Glutamatergic neuron (in vitro differentiated cells): Measurements from ENCODE around the gene VKORC1. TPM values are rescaled to one million over a fixed set of nuclear protein-coding genes. Genes with fewer than 3 reads are reported as not detected.
A peak's percentile ranks its signal among the peaks of the same experiment; 100 is the strongest.

Experiments used
- DNase-seq: peaks from one replicate; pipeline ENCODE4 v3.0.0; 2022
- H3K27ac Mint-ChIP-seq: one replicate; pipeline ENCODE4 v1.8.0; 2020; ENCODE audit warnings: mild to moderate bottlenecking, mixed read lengths, inconsistent platforms; ENCODE audit not compliant: unreplicated experiment
- H3K27me3 Mint-ChIP-seq: one replicate; pipeline ENCODE4 v1.8.0; 2020; ENCODE audit warnings: mild to moderate bottlenecking, moderate library complexity, mixed read lengths, inconsistent platforms; ENCODE audit not compliant: unreplicated experiment
- H3K36me3 Mint-ChIP-seq: one replicate; pipeline ENCODE4 v1.8.0; 2020; ENCODE audit warnings: mild to moderate bottlenecking, mixed read lengths, inconsistent platforms; ENCODE audit not compliant: unreplicated experiment
- H3K4me1 Mint-ChIP-seq: one replicate; pipeline ENCODE4 v1.8.0; 2020; ENCODE audit warnings: mild to moderate bottlenecking, low read depth, mixed read lengths, inconsistent platforms; ENCODE audit not compliant: unreplicated experiment
- H3K4me3 Mint-ChIP-seq: one replicate; pipeline ENCODE4 v1.8.0; 2020; ENCODE audit warnings: mild to moderate bottlenecking, mixed read lengths, inconsistent platforms; ENCODE audit not compliant: unreplicated experiment
- H3K9me3 Mint-ChIP-seq: one replicate; pipeline ENCODE4 v1.8.0; 2020; ENCODE audit warnings: mild to moderate bottlenecking, moderate library complexity, mixed read lengths, inconsistent platforms; ENCODE audit not compliant: unreplicated experiment
- CTCF ChIP-seq: fragments of 200-600 bp; sonication (generic); IDR thresholded peaks from one replicate; pipeline ENCODE4 v1.5.0; 2021; ENCODE audit not compliant: partially characterized antibody, unreplicated experiment
- total RNA-seq: library from RNA; stranded (reverse); fragmentation: NEBNext Ultra II Directional; extraction: Animal tissue kit (Norgen Biotek cat#: 25700); gene quantifications from one replicate; pipeline ENCODE4 v1.2.1, GENCODE V29; 2021; ENCODE audit not compliant: unreplicated experiment

VKORC1 gene
- total RNA-seq, 1 donor from 2014 or later: 152 TPM

- Mint-ChIP-seq H3K36me3 (no peaks in the 10 kb centered on the region), H3K9me3 (peaks cover 8% of the 10 kb centered on the region), H3K4me3 (peak overlapping the region; percentile 91), H3K4me1 (peaks cover 6% of the 10 kb centered on the region), H3K27me3 (peaks cover 6% of the 10 kb centered on the region), H3K27ac (peak overlapping the region; percentile 73)
- DNase-seq: no peak
- no peak for TF ChIP-seq CTCF
Observed at GRCh38 chr16:31118223-31119155, 23.9 kb upstream of the VKORC1 start.

- no peak for TF ChIP-seq CTCF
- H3K36me3 Mint-ChIP-seq: no peaks in the 10 kb centered on the region
- peaks cover 6% of the 10 kb centered on the region for H3K4me1 Mint-ChIP-seq
- peak within 1 kb of the TSS; percentile 73 for H3K27ac Mint-ChIP-seq
- DNase-seq: peak; percentile 97
- peaks cover 6% of the 10 kb centered on the region for H3K27me3 Mint-ChIP-seq
- H3K9me3 Mint-ChIP-seq: peaks cover 8% of the 10 kb centered on the region
- peak within 1 kb of the TSS; percentile 91 for H3K4me3 Mint-ChIP-seq
Observed at GRCh38 chr16:31117384-31118222, 23.0 kb upstream of the VKORC1 start, which contains the start of gene KAT8. Gene KAT8, plus strand, starts transcription at chr16:31117664. Its CDS starts 18 bp downstream, at chr16:31117682.

- H3K4me3 Mint-ChIP-seq: no peak overlapping the region
- peaks cover 9% of the 10 kb centered on the region for H3K4me1 Mint-ChIP-seq
- H3K27ac Mint-ChIP-seq: no peak overlapping the region
- no peak for DNase-seq
- H3K9me3 Mint-ChIP-seq: peaks cover 11% of the 10 kb centered on the region
- TF ChIP-seq CTCF: no peak
- H3K27me3 Mint-ChIP-seq: peaks cover 6% of the 10 kb centered on the region
- no peaks in the 10 kb centered on the region for H3K36me3 Mint-ChIP-seq
Observed at GRCh38 chr16:31114468-31114867, 19.9 kb upstream of the VKORC1 start.

- Mint-ChIP-seq H3K36me3 (no peaks in the 10 kb centered on the region), H3K4me3 (no peak overlapping the region), H3K27me3 (peaks cover 4% of the 10 kb centered on the region), H3K4me1 (peaks cover 6% of the 10 kb centered on the region), H3K27ac (peak overlapping the region; percentile 70), H3K9me3 (peaks cover 10% of the 10 kb centered on the region)
- TF ChIP-seq CTCF: no peak
- DNase-seq: no peak
Observed at GRCh38 chr16:31113121-31114120, 18.8 kb upstream of the VKORC1 start.
